NB4 (cell line): ENCODE data around the gene FARSA.

Experiments used
- CTCF ChIP-seq: IDR thresholded peaks from one replicate; pipeline ENCODE4 v1.5.1; 2012; ENCODE audit warnings: low read depth, low read length
- MAX ChIP-seq: IDR thresholded peaks from 2 replicates; pipeline ENCODE4 v1.6.1; 2011; ENCODE audit warnings: low read depth, low read length
- POLR2A ChIP-seq: IDR thresholded peaks from 2 replicates; pipeline ENCODE4 v1.6.1; 2011; ENCODE audit warnings: mild to moderate bottlenecking; ENCODE audit not compliant: insufficient read length; ENCODE audit errors: extremely low read depth

- TF ChIP-seq CTCF (no peak), POLR2A (no peak), MAX (no peak)
Measured at GRCh38 chr19:12982648-12983047, 49.1 kb upstream of the FARSA start.
